Ishikawa (cell line): ENCODE measurements around the gene RASL10B.

ENCODE experiments used
- EGR1 ChIP-seq: IDR thresholded peaks from 2 replicates; pipeline ENCODE4 v1.6.1; 2012
- EP300 ChIP-seq: IDR thresholded peaks from 2 replicates; pipeline ENCODE4 v1.6.1; 2012; ENCODE audit warnings: borderline replicate concordance
- RAD21 ChIP-seq: IDR thresholded peaks from 2 replicates; pipeline ENCODE4 v1.6.1; 2012; ENCODE audit warnings: low read depth
- TEAD4 ChIP-seq: IDR thresholded peaks from 2 replicates; pipeline ENCODE4 v1.6.1; 2012
- YY1 ChIP-seq: IDR thresholded peaks from 2 replicates; pipeline ENCODE4 v1.6.1; 2012; ENCODE audit warnings: low read depth
- TF ChIP-seq, protein P1 (sequence below): IDR thresholded peaks from 2 replicates; pipeline ENCODE4 v1.6.1; 2012; ENCODE audit warnings: low read depth, mild to moderate bottlenecking
- TF ChIP-seq, protein P2 (sequence below): IDR thresholded peaks from 2 replicates; pipeline ENCODE4 v1.6.1; 2012
- TF ChIP-seq, protein P3 (sequence below): IDR thresholded peaks from 2 replicates; pipeline ENCODE4 v1.6.1; 2012

DNA sequence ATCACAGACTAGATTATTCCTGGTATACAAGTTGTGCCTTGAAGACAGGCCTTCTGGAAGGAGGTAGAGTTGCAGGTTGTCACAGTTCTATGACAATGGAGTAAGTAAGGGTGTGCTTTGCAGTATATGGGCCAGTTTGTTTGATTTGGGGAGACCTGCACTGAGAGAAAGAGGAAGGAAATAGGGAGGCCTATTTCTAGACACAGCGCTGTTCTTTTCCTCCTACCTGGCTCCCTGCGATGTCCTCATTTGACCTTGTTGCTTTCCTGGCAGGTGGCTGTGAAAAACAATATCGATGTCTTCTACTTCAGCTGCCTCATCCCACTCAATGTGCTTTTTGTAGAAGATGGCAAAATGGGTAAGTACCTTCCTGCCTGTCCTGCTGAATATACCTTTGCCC, 22.5 kb upstream of the RASL10B start:
- TF ChIP-seq EP300 (no peak), TEAD4 (no peak), RAD21 (no peak), YY1 (no peak), EGR1 (no peak)
- TF ChIP-seq, protein P1, sequence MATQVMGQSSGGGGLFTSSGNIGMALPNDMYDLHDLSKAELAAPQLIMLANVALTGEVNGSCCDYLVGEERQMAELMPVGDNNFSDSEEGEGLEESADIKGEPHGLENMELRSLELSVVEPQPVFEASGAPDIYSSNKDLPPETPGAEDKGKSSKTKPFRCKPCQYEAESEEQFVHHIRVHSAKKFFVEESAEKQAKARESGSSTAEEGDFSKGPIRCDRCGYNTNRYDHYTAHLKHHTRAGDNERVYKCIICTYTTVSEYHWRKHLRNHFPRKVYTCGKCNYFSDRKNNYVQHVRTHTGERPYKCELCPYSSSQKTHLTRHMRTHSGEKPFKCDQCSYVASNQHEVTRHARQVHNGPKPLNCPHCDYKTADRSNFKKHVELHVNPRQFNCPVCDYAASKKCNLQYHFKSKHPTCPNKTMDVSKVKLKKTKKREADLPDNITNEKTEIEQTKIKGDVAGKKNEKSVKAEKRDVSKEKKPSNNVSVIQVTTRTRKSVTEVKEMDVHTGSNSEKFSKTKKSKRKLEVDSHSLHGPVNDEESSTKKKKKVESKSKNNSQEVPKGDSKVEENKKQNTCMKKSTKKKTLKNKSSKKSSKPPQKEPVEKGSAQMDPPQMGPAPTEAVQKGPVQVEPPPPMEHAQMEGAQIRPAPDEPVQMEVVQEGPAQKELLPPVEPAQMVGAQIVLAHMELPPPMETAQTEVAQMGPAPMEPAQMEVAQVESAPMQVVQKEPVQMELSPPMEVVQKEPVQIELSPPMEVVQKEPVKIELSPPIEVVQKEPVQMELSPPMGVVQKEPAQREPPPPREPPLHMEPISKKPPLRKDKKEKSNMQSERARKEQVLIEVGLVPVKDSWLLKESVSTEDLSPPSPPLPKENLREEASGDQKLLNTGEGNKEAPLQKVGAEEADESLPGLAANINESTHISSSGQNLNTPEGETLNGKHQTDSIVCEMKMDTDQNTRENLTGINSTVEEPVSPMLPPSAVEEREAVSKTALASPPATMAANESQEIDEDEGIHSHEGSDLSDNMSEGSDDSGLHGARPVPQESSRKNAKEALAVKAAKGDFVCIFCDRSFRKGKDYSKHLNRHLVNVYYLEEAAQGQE = no peak
- TF ChIP-seq, protein P2, sequence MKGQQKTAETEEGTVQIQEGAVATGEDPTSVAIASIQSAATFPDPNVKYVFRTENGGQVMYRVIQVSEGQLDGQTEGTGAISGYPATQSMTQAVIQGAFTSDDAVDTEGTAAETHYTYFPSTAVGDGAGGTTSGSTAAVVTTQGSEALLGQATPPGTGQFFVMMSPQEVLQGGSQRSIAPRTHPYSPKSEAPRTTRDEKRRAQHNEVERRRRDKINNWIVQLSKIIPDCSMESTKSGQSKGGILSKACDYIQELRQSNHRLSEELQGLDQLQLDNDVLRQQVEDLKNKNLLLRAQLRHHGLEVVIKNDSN = no peak
- TF ChIP-seq, protein P3, sequence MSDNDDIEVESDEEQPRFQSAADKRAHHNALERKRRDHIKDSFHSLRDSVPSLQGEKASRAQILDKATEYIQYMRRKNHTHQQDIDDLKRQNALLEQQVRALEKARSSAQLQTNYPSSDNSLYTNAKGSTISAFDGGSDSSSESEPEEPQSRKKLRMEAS = no peak
